GM19023 (cell line): ENCODE data around the gene SERGEF.

ENCODE experiments used
- ATAC-seq: cut with Tn5 transposase; IDR thresholded peaks from one replicate; pipeline ENCODE4 v1.9.1; 2021; ENCODE audit warnings: mild to moderate bottlenecking, moderate library complexity; ENCODE audit not compliant: unreplicated experiment

Gene SERGEF

GRCh38 chr11:17822401-17822781 is 190.5 kb downstream of the SERGEF start:
- no peak for ATAC-seq

- no peak for ATAC-seq
These were observed 191.0 kb downstream of the SERGEF start for GRCh38 chr11:17821648-17822400.

- no peak for ATAC-seq
These were observed 196.5 kb downstream of the SERGEF start for GRCh38 chr11:17816232-17816931.

- ATAC-seq, result no peak
These were observed 198.3 kb downstream of the SERGEF start for GRCh38 chr11:17814546-17814945.

GRCh38 chr11:17813391-17814059 is 199.3 kb downstream of the SERGEF start:
- no peak for ATAC-seq

- no peak for ATAC-seq
These were observed 200.0 kb downstream of the SERGEF start for GRCh38 chr11:17812865-17813187.

- no peak for ATAC-seq
These were observed 200.6 kb downstream of the SERGEF start for GRCh38 chr11:17812091-17812864.

- ATAC-seq, result no peak
These were observed 201.5 kb downstream of the SERGEF start for GRCh38 chr11:17811352-17811751.

- ATAC-seq, result no peak
These were observed 202.1 kb downstream of the SERGEF start for GRCh38 chr11:17810746-17811145.

- no peak for ATAC-seq
These were observed 202.8 kb downstream of the SERGEF start for GRCh38 chr11:17810041-17810440.

GRCh38 chr11:17807034-17807433 is 205.8 kb downstream of the SERGEF start:
- ATAC-seq, result no peak

GRCh38 chr11:17805873-17806272 is 207.0 kb downstream of the SERGEF start:
- no peak for ATAC-seq

GRCh38 chr11:17805043-17805442 is 207.8 kb downstream of the SERGEF start:
- ATAC-seq, result no peak

- ATAC-seq, result no peak
These were observed 209.0 kb downstream of the SERGEF start for GRCh38 chr11:17803754-17804334.

GRCh38 chr11:17802491-17802890 is 210.4 kb downstream of the SERGEF start:
- no peak for ATAC-seq

GRCh38 chr11:17801166-17801565 is 211.7 kb downstream of the SERGEF start:
- no peak for ATAC-seq

- ATAC-seq, result no peak
These were observed 213.7 kb downstream of the SERGEF start for GRCh38 chr11:17799147-17799546.

GRCh38 chr11:17798716-17799115 is 214.1 kb downstream of the SERGEF start:
- ATAC-seq, result no peak

GRCh38 chr11:17798253-17798652 is 214.6 kb downstream of the SERGEF start:
- ATAC-seq, result no peak

- ATAC-seq, result no peak
These were observed 216.7 kb downstream of the SERGEF start for GRCh38 chr11:17796154-17796553.

- no peak for ATAC-seq
These were observed 217.9 kb downstream of the SERGEF start for GRCh38 chr11:17794981-17795380.
